SHP77 (cell line): ENCODE data around the gene FAM184A.
"Not testable (repeated sequence)": the region's sequence is repeated elsewhere in the genome, so short reads cannot be mapped to it uniquely, and the experiment has no call there.

ENCODE experiments used
- DNase-seq, 2 experiments: peaks; one replicate each; lab custom pipeline; 2025; lab: John Stamatoyannopoulos, UW

The FAM184A gene

GRCh38 chr6:119009266-119009665 lies 69.2 kb downstream of the FAM184A start:
- not testable (repeated sequence) for DNase-seq

GRCh38 chr6:119006974-119007373 lies 71.5 kb downstream of the FAM184A start:
- no peak for DNase-seq

- DNase-seq = no peak
These were observed 76.4 kb downstream of the FAM184A start for GRCh38 chr6:119002069-119002468.

- no peak for DNase-seq
These were observed 78.9 kb downstream of the FAM184A start for GRCh38 chr6:118999494-119000040.

- DNase-seq = not testable (repeated sequence)
These were observed 81.0 kb downstream of the FAM184A start for GRCh38 chr6:118997426-118997825.

- DNase-seq = no peak
These were observed 82.1 kb downstream of the FAM184A start for GRCh38 chr6:118996289-118996820.

- DNase-seq = no peak
These were observed 84.6 kb downstream of the FAM184A start for GRCh38 chr6:118993803-118994251.

GRCh38 chr6:118993358-118993757 lies 85.1 kb downstream of the FAM184A start:
- DNase-seq = no peak

GRCh38 chr6:118992186-118992795 lies 86.2 kb downstream of the FAM184A start:
- DNase-seq = no peak

- DNase-seq = no peak
These were observed 92.2 kb downstream of the FAM184A start for GRCh38 chr6:118986312-118986711.

- no peak for DNase-seq
These were observed 93.2 kb downstream of the FAM184A start for GRCh38 chr6:118985123-118985830.

- DNase-seq = no peak
These were observed 94.1 kb downstream of the FAM184A start for GRCh38 chr6:118984342-118984741.

GRCh38 chr6:118982575-118982911 lies 95.9 kb downstream of the FAM184A start:
- DNase-seq = no peak

GRCh38 chr6:118981884-118982574 lies 96.4 kb downstream of the FAM184A start:
- DNase-seq = no peak

GRCh38 chr6:118980063-118980462 lies 98.4 kb downstream of the FAM184A start:
- no peak for DNase-seq

GRCh38 chr6:118974790-118975189 lies 103.7 kb downstream of the FAM184A start:
- no peak for DNase-seq

GRCh38 chr6:118971682-118972081 lies 106.8 kb downstream of the FAM184A start:
- DNase-seq = no peak

- no peak for DNase-seq
These were observed 107.6 kb downstream of the FAM184A start for GRCh38 chr6:118970866-118971265.

- no peak for DNase-seq
These were observed 110.0 kb downstream of the FAM184A start for GRCh38 chr6:118968416-118968815.

GRCh38 chr6:118967239-118967638 lies 111.2 kb downstream of the FAM184A start:
- DNase-seq = no peak

GRCh38 chr6:118965843-118966370 lies 112.6 kb downstream of the FAM184A start:
- DNase-seq = no peak

GRCh38 chr6:118965371-118965770 lies 113.1 kb downstream of the FAM184A start:
- no peak for DNase-seq
